Neural progenitor cell (in vitro differentiated cells): ENCODE measurements around the gene SPOPL. TPM values are rescaled to one million over a fixed set of nuclear protein-coding genes. Genes with fewer than 3 reads are reported as not detected.

Source experiments
- DNase-seq: peaks from one replicate; pipeline ENCODE4 v3.0.0-alpha.2; 2016; ENCODE audit warnings: low spot score
- H2AFZ ChIP-seq: fragments of 200-600 bp; sonication (generic); replicated peaks from 2 replicates; pipeline ENCODE4 v1.6.1; 2016; ENCODE audit warnings: antibody characterized with exemption
- H3F3A ChIP-seq: fragments of 200-600 bp; sonication (generic); 2 replicates; pipeline ENCODE4 v1.6.1; 2016; ENCODE audit warnings: antibody characterized with exemption, low read depth
- H3K27ac ChIP-seq: fragments of 200-600 bp; sonication (generic); 2 replicates; pipeline ENCODE4 v1.5.1; 2016; ENCODE audit warnings: mild to moderate bottlenecking
- H3K27me3 ChIP-seq: fragments of 200-600 bp; sonication (generic); 2 replicates; pipeline ENCODE4 v1.6.1; 2016; ENCODE audit warnings: mild to moderate bottlenecking, moderate library complexity
- H3K36me3 ChIP-seq: fragments of 200-600 bp; sonication (generic); 2 replicates; pipeline ENCODE4 v1.5.1; 2016
- H3K4me1 ChIP-seq: fragments of 200-600 bp; sonication (generic); 2 replicates; pipeline ENCODE4 v1.6.1; 2016; ENCODE audit warnings: mixed run types
- H3K4me2 ChIP-seq: fragments of 200-600 bp; sonication (generic); 2 replicates; pipeline ENCODE4 v1.6.1; 2016
- H3K4me3 ChIP-seq: fragments of 200-600 bp; sonication (generic); 2 replicates; pipeline ENCODE4 v1.5.1; 2016
- H3K79me2 ChIP-seq: fragments of 200-600 bp; sonication (generic); 2 replicates; pipeline ENCODE4 v1.6.1; 2016; ENCODE audit warnings: low read depth
- H3K9ac ChIP-seq: fragments of 200-600 bp; sonication (generic); 2 replicates; pipeline ENCODE4 v1.6.1; 2016
- H3K9me3 ChIP-seq: fragments of 200-600 bp; sonication (generic); 2 replicates; pipeline ENCODE4 v1.5.1; 2016; ENCODE audit warnings: low read depth
- H4K20me1 ChIP-seq: fragments of 200-600 bp; sonication (generic); 2 replicates; pipeline ENCODE4 v1.6.1; 2016; ENCODE audit warnings: low read depth
- H3K27ac Mint-ChIP-seq: 3 replicates; pipeline ENCODE4 v1.8.0; 2021; ENCODE audit warnings: mixed read lengths
- H3K27me3 Mint-ChIP-seq: 2 replicates; pipeline ENCODE4 v1.8.0; 2022; ENCODE audit warnings: low read depth, mild to moderate bottlenecking, inconsistent platforms, moderate library complexity, mixed read lengths; ENCODE audit not compliant: insufficient read depth
- H3K36me3 Mint-ChIP-seq: 3 replicates; pipeline ENCODE4 v1.8.0; 2021; ENCODE audit warnings: mixed read lengths
- H3K4me1 Mint-ChIP-seq: 3 replicates; pipeline ENCODE4 v1.8.0; 2021; ENCODE audit warnings: mixed read lengths
- H3K4me3 Mint-ChIP-seq: 3 replicates; pipeline ENCODE4 v1.8.0; 2021; ENCODE audit warnings: mild to moderate bottlenecking, moderate library complexity, mixed read lengths
- H3K9me3 Mint-ChIP-seq: 3 replicates; pipeline ENCODE4 v1.8.0; 2020; ENCODE audit warnings: mixed read lengths
- EZH2 ChIP-seq: fragments of 200-600 bp; sonication (generic); IDR thresholded peaks from 2 replicates; pipeline ENCODE4 v1.6.1; 2017; ENCODE audit warnings: antibody characterized with exemption, mild to moderate bottlenecking, moderate library complexity
- EZH2phosphoT487 ChIP-seq: fragments of 200-600 bp; sonication (generic); IDR thresholded peaks from 2 replicates; pipeline ENCODE4 v1.6.1; 2017; ENCODE audit warnings: antibody characterized with exemption
- total RNA-seq: library from RNA; depleted of rRNA; stranded (reverse); fragments of >200 nt; gene quantifications from 2 replicates; pipeline ENCODE4 v1.2.3, GENCODE V29; 2015; ENCODE audit warnings: low replicate concordance
- TF ChIP-seq, protein P1 (sequence below): fragments of 200-600 bp; sonication (generic); IDR thresholded peaks from 2 replicates; pipeline ENCODE4 v1.5.1; 2017; ENCODE audit warnings: antibody characterized with exemption, mild to moderate bottlenecking

The SPOPL gene
- total RNA-seq, 1 donor from 2014 or later = 19.8 TPM

DNA sequence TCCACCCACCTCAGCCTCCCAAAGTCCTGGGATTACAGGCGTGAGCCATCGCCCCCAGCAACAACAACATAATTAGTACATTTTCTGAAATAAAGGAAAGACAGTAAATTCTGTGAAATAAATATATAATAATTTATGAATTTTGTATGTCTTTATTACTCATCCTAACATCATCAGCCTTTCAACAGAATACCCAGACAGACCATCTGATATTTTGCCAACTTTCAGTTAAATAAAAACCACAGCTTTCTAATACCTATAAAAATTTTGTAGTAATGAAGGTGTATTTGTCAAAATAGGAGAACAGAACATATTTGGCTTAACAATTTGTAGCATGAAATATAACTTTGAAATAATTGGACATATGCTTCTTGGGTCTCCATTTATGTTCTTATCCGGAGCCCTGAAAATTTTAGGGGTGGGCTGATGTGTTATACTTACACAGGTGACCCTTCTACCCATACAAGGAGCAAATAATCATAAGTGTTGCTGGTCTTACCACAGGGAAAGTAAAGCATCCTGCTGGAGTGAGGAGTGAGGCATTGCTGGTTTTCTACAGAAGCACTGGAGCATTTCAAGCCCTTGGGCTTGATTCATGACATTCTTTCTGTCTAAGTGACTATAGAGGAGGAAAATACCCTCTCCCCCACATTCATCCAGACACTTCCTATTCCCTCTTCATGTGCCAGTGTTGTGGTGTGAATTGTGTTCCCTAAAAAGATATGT, 99.3 kb downstream of the SPOPL start:
- Histone ChIP-seq H3K4me2 (no peak overlapping the region), H3K79me2 (no peaks in the 10 kb centered on the region), H4K20me1 (no peaks in the 10 kb centered on the region), H3K4me3 (no peak overlapping the region), H3K27me3 (no peaks in the 10 kb centered on the region), H2AFZ (no peak overlapping the region), H3K27ac (no peak overlapping the region), H3K9ac (no peak overlapping the region), H3K4me1 (no peaks in the 10 kb centered on the region), H3F3A (no peaks in the 10 kb centered on the region), H3K36me3 (no peaks in the 10 kb centered on the region), H3K9me3 (no peaks in the 10 kb centered on the region)
- Mint-ChIP-seq H3K4me1 (no peaks in the 10 kb centered on the region), H3K9me3 (no peaks in the 10 kb centered on the region), H3K36me3 (no peaks in the 10 kb centered on the region), H3K27ac (no peak overlapping the region), H3K4me3 (no peak overlapping the region), H3K27me3 (no peaks in the 10 kb centered on the region)
- TF ChIP-seq, protein P1, sequence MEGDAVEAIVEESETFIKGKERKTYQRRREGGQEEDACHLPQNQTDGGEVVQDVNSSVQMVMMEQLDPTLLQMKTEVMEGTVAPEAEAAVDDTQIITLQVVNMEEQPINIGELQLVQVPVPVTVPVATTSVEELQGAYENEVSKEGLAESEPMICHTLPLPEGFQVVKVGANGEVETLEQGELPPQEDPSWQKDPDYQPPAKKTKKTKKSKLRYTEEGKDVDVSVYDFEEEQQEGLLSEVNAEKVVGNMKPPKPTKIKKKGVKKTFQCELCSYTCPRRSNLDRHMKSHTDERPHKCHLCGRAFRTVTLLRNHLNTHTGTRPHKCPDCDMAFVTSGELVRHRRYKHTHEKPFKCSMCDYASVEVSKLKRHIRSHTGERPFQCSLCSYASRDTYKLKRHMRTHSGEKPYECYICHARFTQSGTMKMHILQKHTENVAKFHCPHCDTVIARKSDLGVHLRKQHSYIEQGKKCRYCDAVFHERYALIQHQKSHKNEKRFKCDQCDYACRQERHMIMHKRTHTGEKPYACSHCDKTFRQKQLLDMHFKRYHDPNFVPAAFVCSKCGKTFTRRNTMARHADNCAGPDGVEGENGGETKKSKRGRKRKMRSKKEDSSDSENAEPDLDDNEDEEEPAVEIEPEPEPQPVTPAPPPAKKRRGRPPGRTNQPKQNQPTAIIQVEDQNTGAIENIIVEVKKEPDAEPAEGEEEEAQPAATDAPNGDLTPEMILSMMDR = no peak
- no peak for TF ChIP-seq EZH2phosphoT487
- TF ChIP-seq EZH2 = no peak
- DNase-seq = no peak

DNA sequence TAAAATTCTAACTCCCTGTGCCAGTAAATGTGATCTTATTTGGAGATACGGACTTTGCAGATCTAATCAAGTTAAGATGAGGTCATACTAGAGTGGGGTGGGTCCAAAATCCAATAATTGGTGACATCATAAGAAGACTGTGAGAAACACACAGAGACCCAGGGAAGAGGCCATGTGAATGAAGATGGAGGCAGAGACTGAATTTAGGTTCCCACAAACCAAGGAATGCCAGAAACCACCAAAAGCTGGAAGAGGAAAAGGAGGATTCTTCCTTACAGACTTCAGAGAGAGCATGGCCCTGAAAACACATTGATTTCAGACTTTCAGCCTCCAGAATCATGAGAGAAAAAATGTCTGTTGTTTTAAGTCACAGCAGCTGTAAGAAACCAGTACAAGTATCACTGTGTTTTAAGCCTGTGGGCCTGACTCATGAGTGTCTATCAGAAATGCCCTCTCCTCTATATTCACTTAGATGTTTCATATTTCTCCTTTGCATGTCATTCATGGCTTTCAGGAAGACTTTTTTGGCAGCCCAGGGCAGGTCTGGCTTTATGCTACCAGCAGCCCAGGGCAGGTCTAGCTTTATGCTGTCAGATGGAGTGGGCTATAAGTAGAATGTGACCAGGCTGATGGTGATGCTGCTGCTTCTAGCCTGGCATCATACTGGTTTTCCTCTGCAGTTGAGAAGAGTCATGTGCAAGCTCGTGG, 100.0 kb downstream of the SPOPL start:
- Histone ChIP-seq H3K9ac (no peak overlapping the region), H3K4me1 (no peaks in the 10 kb centered on the region), H3K36me3 (no peaks in the 10 kb centered on the region), H3K4me2 (no peak overlapping the region), H3K27me3 (no peaks in the 10 kb centered on the region), H2AFZ (no peak overlapping the region), H3K27ac (no peak overlapping the region), H3K4me3 (no peak overlapping the region), H3K79me2 (no peaks in the 10 kb centered on the region), H4K20me1 (no peaks in the 10 kb centered on the region), H3F3A (no peaks in the 10 kb centered on the region), H3K9me3 (no peaks in the 10 kb centered on the region)
- Mint-ChIP-seq H3K27ac (no peak overlapping the region), H3K4me3 (no peak overlapping the region), H3K4me1 (no peaks in the 10 kb centered on the region), H3K9me3 (no peaks in the 10 kb centered on the region), H3K27me3 (peaks cover 2% of the 10 kb centered on the region), H3K36me3 (no peaks in the 10 kb centered on the region)
- TF ChIP-seq, protein P1 = no peak
- TF ChIP-seq EZH2phosphoT487 = no peak
- no peak for TF ChIP-seq EZH2
- no peak for DNase-seq

DNA sequence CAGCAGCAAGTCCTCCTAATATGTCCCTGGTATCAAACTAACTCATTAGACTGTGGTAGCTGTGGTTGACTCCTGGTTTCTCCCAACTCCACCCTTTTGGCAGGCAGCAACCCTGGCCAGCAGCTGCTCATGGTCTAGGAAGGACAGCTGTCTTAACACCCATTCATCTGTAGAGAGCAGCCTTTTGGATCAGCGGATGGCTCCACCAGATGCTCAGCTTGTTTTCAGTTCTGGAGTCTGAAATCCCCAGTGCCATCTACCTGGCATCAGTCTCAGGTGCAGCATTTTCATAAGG, 100.5 kb downstream of the SPOPL start:
- Histone ChIP-seq H3K79me2 (no peaks in the 10 kb centered on the region), H3K4me3 (no peak overlapping the region), H3K36me3 (no peaks in the 10 kb centered on the region), H3K4me2 (no peak overlapping the region), H3F3A (no peaks in the 10 kb centered on the region), H3K9ac (no peak overlapping the region), H2AFZ (no peak overlapping the region), H3K4me1 (no peaks in the 10 kb centered on the region), H4K20me1 (no peaks in the 10 kb centered on the region), H3K27ac (no peak overlapping the region), H3K9me3 (no peaks in the 10 kb centered on the region), H3K27me3 (no peaks in the 10 kb centered on the region)
- H3K27ac Mint-ChIP-seq = no peak overlapping the region
- peaks cover 4% of the 10 kb centered on the region for H3K27me3 Mint-ChIP-seq
- H3K4me3 Mint-ChIP-seq = no peak overlapping the region
- H3K9me3 Mint-ChIP-seq = no peaks in the 10 kb centered on the region
- no peak for TF ChIP-seq EZH2
- TF ChIP-seq, protein P1 = no peak
- TF ChIP-seq EZH2phosphoT487 = no peak
- DNase-seq = no peak
- no peaks in the 10 kb centered on the region for H3K36me3 Mint-ChIP-seq
- H3K4me1 Mint-ChIP-seq = no peaks in the 10 kb centered on the region
